ENCODE results near the gene ITPR1. TPM values are rescaled to one million over a fixed set of nuclear protein-coding genes. Genes with fewer than 3 reads are reported as not detected.

The ITPR1 gene
- total RNA-seq, 2 donors from 2014 or later, result 254 to 283 TPM

GRCh38 chr3:4528320-4528719 is 35.2 kb downstream of the ITPR1 start:
- TF ChIP-seq, protein P1, sequence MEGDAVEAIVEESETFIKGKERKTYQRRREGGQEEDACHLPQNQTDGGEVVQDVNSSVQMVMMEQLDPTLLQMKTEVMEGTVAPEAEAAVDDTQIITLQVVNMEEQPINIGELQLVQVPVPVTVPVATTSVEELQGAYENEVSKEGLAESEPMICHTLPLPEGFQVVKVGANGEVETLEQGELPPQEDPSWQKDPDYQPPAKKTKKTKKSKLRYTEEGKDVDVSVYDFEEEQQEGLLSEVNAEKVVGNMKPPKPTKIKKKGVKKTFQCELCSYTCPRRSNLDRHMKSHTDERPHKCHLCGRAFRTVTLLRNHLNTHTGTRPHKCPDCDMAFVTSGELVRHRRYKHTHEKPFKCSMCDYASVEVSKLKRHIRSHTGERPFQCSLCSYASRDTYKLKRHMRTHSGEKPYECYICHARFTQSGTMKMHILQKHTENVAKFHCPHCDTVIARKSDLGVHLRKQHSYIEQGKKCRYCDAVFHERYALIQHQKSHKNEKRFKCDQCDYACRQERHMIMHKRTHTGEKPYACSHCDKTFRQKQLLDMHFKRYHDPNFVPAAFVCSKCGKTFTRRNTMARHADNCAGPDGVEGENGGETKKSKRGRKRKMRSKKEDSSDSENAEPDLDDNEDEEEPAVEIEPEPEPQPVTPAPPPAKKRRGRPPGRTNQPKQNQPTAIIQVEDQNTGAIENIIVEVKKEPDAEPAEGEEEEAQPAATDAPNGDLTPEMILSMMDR (IDR thresholded peaks at IDR 0.05), result no peak
- ATAC-seq (ENCODE audit: insufficient number of reproducible peaks, low FRiP score, low read depth) (no peak), DNase-seq (ENCODE audit: low spot score) (no peak)
- H3K36me3 ChIP-seq, result no peaks in the 10 kb centered on the region
- peaks cover 32 to 67% of the 10 kb centered on the region in 2 donors for H3K4me1 ChIP-seq (ENCODE audit: control insufficient read depth in 1 of 2, low read depth in 2 of 2)
- H3K27ac ChIP-seq, result no peak overlapping the region
- H3K4me3 ChIP-seq, result no peak overlapping the region
- no peaks in the 10 kb centered on the region for H3K27me3 ChIP-seq (replicated peaks; ENCODE audit: insufficient read depth)
- H3K9me3 ChIP-seq, result no peaks in the 10 kb centered on the region

- DNase-seq (ENCODE audit: low spot score) (no peak), ATAC-seq (ENCODE audit: insufficient number of reproducible peaks, low FRiP score, low read depth) (no peak)
- TF ChIP-seq, protein P1 (IDR thresholded peaks at IDR 0.05), result no peak
- peaks cover 33 to 67% of the 10 kb centered on the region in 2 donors for H3K4me1 ChIP-seq (ENCODE audit: control insufficient read depth in 1 of 2, low read depth in 2 of 2)
- no peak overlapping the region for H3K27ac ChIP-seq
- no peaks in the 10 kb centered on the region for H3K9me3 ChIP-seq
- H3K4me3 ChIP-seq, result no peak overlapping the region
- no peaks in the 10 kb centered on the region for H3K27me3 ChIP-seq (replicated peaks; ENCODE audit: insufficient read depth)
- H3K36me3 ChIP-seq, result no peaks in the 10 kb centered on the region
Observed at GRCh38 chr3:4528819-4529600, 35.9 kb downstream of the ITPR1 start.

- H3K9me3 ChIP-seq, result no peaks in the 10 kb centered on the region
- ATAC-seq (ENCODE audit: insufficient number of reproducible peaks, low FRiP score, low read depth) (no peak), DNase-seq (ENCODE audit: low spot score) (no peak)
- H3K4me1 ChIP-seq (ENCODE audit: control insufficient read depth in 1 of 2, low read depth in 2 of 2), result peaks cover 31 to 68% of the 10 kb centered on the region in 2 donors
- H3K27me3 ChIP-seq (replicated peaks; ENCODE audit: insufficient read depth), result no peaks in the 10 kb centered on the region
- TF ChIP-seq, protein P1 (IDR thresholded peaks at IDR 0.05), result no peak
- H3K36me3 ChIP-seq, result no peaks in the 10 kb centered on the region
- no peak overlapping the region for H3K4me3 ChIP-seq
- H3K27ac ChIP-seq, result no peak overlapping the region
Observed at GRCh38 chr3:4529876-4530588, 36.9 kb downstream of the ITPR1 start.

DNA sequence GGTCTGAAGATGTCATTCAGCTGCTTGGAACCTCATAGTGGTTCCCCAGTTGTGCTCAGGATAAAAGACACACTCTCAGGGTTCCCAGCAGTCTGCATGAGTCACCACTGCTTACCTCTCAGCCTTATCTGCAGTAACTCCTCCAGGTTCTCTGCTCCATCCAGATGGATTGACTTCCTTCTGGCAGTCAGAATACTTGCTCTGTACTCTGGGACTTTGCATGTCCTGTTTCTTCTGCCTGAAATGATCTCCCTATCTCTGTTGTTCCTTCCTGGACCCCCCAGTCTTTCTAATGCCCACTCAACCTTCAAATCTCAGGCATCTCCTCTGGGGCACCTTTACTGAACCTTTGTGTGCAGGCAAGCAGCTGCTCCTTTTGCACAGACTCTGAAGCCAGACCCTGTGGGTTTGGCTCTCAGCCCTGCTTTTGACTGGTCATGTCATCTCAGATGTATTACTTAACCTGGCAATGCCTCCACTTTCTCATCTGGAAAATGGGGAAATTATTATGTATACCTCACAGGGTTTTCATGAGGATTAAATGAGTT is 38.4 kb downstream of the ITPR1 start:
- no peaks in the 10 kb centered on the region for H3K36me3 ChIP-seq
- H3K27ac ChIP-seq, result no peak overlapping the region
- ATAC-seq (ENCODE audit: insufficient number of reproducible peaks, low FRiP score, low read depth) (no peak), DNase-seq (ENCODE audit: low spot score) (no peak)
- peaks cover 37 to 76% of the 10 kb centered on the region in 2 donors for H3K4me1 ChIP-seq (ENCODE audit: control insufficient read depth in 1 of 2, low read depth in 2 of 2)
- no peaks in the 10 kb centered on the region for H3K9me3 ChIP-seq
- no peak overlapping the region for H3K4me3 ChIP-seq
- no peaks in the 10 kb centered on the region for H3K27me3 ChIP-seq (replicated peaks; ENCODE audit: insufficient read depth)
- TF ChIP-seq, protein P1 (IDR thresholded peaks at IDR 0.05), result no peak

GRCh38 chr3:4532535-4533112 is 39.5 kb downstream of the ITPR1 start:
- no peaks in the 10 kb centered on the region for H3K9me3 ChIP-seq
- no peak for ATAC-seq (ENCODE audit: insufficient number of reproducible peaks, low FRiP score, low read depth)
- H3K36me3 ChIP-seq, result no peaks in the 10 kb centered on the region
- H3K4me3 ChIP-seq, result no peak overlapping the region
- TF ChIP-seq, protein P1 (IDR thresholded peaks at IDR 0.05), result no peak
- no peak overlapping the region for H3K27ac ChIP-seq
- DNase-seq (ENCODE audit: low spot score), result no peak
- H3K27me3 ChIP-seq (replicated peaks; ENCODE audit: insufficient read depth), result no peaks in the 10 kb centered on the region
- peaks cover 42 to 84% of the 10 kb centered on the region in 2 donors for H3K4me1 ChIP-seq (ENCODE audit: control insufficient read depth in 1 of 2, low read depth in 2 of 2)

All from thoracic aorta (tissue), 2 donors.